ENCODE measurements around the gene MRGPRG.

Gene MRGPRG

DNA sequence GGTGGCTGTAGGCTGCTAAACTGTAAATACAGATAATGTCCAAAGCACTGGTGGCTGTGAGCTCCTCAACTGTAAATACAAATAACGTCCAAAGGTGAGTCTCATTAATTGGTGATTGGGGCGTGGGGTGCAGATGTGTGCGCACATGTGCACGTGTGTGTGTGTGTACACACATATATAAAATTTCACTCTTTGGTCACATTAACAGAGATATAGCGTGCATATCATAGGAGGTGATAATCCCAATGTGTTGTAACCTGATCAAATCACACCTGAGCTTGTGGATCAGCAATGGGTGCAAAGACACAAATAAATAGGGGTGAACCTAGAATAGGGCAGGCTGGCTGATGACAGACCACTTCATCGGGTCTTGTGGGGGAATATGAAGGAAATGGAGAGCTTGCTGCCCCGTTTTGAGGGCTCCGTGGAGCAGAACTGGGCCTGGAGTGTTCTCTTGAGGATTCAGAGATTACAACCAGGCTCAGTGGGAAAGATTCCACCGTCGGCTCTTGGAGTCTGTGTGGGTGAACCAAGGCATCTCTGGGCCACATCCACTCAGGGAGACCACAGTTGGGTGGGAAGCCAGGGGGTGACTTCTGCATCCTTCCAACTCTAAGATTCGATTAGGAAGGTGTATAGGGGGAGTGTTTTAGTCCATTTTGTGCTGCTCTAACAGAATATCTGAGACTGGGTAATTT, 28.6 kb downstream of the MRGPRG start:
- peak overlapping the region; percentile 31; the same call in 1 of the 2 replicates for H3K4me3 ChIP-seq (ENCODE audit: low read length)
- no peaks in the 10 kb centered on the region for H3K9me3 ChIP-seq (ENCODE audit: insufficient read depth, low read depth, low read length)
- H3K9ac ChIP-seq (ENCODE audit: low read depth, low read length), result no peak overlapping the region
- H3K4me1 ChIP-seq (ENCODE audit: insufficient read depth, low read length), result peaks cover 17% of the 10 kb centered on the region
- H3K36me3 ChIP-seq (ENCODE audit: insufficient read depth, low read length), result no peaks in the 10 kb centered on the region
- WGBS, result 85% methylated on average over 9 of the region's 11 CpGs
- H3K27me3 ChIP-seq (ENCODE audit: insufficient read depth, low read length), result no peaks in the 10 kb centered on the region
- peak overlapping the region; percentile 84; the same call in 1 of the 2 replicates for H3K27ac ChIP-seq (ENCODE audit: low read depth, low read length)

DNA sequence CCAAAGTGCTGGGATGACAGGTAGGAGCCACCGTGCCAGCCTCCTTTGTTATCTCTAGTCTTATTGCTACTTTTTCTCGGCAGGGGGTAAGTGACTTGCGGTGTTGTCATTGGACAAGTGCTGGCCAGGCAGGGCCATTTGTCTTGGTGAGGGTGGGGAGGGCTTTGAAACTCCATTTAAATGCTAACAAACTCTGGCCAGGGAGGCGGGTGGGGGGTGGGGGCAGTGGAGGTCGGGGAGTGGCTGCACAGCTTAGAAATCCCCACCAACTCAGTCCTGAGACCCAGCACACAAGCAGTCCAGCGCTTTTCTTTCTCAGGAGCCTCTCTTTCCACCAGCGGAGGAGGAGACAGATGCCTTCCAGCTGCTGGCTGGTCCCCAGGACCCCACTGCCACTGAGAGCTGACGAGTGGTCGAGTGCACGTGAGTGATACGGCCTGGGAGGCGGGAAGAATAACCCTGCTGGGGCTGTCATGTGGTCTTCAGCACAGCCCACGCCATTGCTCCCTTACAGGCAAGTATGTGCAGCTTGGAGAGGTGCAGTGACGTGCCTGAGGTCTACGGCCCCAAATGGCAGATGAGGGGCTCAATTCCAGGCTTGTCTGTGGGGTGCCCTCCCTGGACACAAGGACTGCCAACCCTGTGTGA, 29.3 kb downstream of the MRGPRG start:
- Histone ChIP-seq H3K36me3 (ENCODE audit: insufficient read depth, low read length) (no peaks in the 10 kb centered on the region), H3K9me3 (ENCODE audit: insufficient read depth, low read depth, low read length) (no peaks in the 10 kb centered on the region), H3K27ac (ENCODE audit: low read depth, low read length) (peak overlapping the region; percentile 84; the same call in 1 of the 2 replicates), H3K27me3 (ENCODE audit: insufficient read depth, low read length) (no peaks in the 10 kb centered on the region), H3K9ac (ENCODE audit: low read depth, low read length) (peak overlapping the region; percentile 13; the same call in 1 of the 2 replicates), H3K4me3 (ENCODE audit: low read length) (peak overlapping the region; percentile 31; the same call in 1 of the 2 replicates), H3K4me1 (ENCODE audit: insufficient read depth, low read length) (peaks cover 17% of the 10 kb centered on the region)
- 20% methylated on average over 14 of the region's 15 CpGs for WGBS

DNA sequence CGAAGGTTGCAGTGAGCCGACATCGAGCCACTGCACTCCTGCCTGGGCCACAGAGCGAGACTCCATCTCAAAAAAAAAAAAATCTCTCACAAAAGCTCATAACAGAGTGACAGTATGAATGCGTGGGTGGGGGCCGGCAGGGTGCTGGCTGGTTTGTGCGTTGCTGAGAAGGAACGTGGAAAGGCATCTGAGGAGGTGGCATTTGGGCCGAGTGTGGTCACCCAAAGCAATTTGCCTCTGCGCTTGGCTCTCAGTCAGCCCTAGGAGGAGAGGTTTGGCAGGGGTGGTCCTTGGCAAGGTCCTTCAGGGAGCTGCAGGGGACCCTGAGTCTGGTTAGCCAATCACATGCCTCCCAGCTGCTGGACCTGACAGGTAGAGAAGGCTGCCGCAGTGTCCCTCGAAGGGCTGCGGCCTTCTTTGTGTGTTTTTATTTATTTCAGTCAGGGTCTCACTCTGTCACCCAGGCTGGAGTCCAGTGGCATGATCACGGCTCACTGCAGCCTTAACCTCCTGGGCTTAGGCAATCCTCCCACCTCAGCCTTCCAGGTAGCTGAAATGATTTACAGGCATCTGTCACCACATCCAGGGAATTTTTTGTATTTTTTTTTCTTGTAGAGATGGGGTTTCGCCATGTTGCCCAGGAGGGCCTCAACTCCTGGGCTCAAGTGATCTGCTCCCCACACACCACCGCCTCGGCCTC, 30.0 kb downstream of the MRGPRG start:
- 0 out of 2 replicates have a peak overlapping the region, but pooled peaks have one; percentile 5 for H3K9ac ChIP-seq (ENCODE audit: low read depth, low read length)
- no peaks in the 10 kb centered on the region for H3K27me3 ChIP-seq (ENCODE audit: insufficient read depth, low read length)
- no peaks in the 10 kb centered on the region for H3K9me3 ChIP-seq (ENCODE audit: insufficient read depth, low read depth, low read length)
- 70% methylated on average over 17 of the region's 17 CpGs for WGBS
- H3K4me3 ChIP-seq (ENCODE audit: low read length), result no peak overlapping the region
- H3K27ac ChIP-seq (ENCODE audit: low read depth, low read length), result peak overlapping the region; percentile 32; the same call in 1 of the 2 replicates
- H3K36me3 ChIP-seq (ENCODE audit: insufficient read depth, low read length), result no peaks in the 10 kb centered on the region
- peaks cover 17% of the 10 kb centered on the region for H3K4me1 ChIP-seq (ENCODE audit: insufficient read depth, low read length)

DNA sequence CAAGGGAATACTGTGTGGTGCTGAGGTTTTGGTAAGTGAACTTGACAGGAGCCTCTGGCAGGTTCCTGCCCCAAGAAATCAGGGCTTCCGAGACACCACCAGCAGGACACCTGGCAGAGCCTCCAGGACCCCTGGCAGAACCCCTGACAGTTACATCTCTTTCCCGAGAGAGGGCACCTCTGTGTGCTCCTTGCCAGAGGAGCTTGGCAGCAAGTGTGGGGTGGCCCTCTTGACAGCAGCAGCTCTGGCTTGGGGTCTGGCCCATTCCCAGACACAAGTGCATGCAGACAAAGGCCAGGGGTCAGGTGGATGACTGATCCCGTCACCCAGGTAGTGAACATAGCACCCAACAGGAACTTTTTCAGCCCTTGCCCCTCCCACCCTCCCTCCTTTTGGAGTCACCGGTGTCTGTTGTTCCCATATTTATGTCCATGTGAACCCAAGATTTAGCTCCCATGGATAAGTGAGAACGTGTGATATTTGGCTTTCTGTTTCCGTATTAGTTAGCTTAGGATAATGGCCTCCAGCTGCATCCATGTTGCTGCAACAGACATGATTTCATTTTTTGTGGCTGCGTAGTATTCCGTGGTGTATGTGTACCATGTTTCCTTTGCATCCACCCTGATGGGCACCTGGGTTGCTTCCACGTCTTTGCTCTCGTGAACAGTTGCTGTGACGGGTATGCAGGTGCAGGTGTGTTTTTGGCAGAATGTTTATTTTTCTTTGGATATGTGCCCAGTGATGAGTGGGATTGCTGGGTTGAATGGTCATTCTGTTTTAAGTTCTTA, 32.3 kb downstream of the MRGPRG start:
- Histone ChIP-seq H3K9me3 (ENCODE audit: insufficient read depth, low read depth, low read length) (no peaks in the 10 kb centered on the region), H3K27ac (ENCODE audit: low read depth, low read length) (no peak overlapping the region), H3K27me3 (ENCODE audit: insufficient read depth, low read length) (no peaks in the 10 kb centered on the region), H3K9ac (ENCODE audit: low read depth, low read length) (no peak overlapping the region), H3K36me3 (ENCODE audit: insufficient read depth, low read length) (no peaks in the 10 kb centered on the region), H3K4me1 (ENCODE audit: insufficient read depth, low read length) (peaks cover 17% of the 10 kb centered on the region), H3K4me3 (ENCODE audit: low read length) (no peak overlapping the region)
- WGBS, result 91% methylated on average over 11 of the region's 11 CpGs

DNA sequence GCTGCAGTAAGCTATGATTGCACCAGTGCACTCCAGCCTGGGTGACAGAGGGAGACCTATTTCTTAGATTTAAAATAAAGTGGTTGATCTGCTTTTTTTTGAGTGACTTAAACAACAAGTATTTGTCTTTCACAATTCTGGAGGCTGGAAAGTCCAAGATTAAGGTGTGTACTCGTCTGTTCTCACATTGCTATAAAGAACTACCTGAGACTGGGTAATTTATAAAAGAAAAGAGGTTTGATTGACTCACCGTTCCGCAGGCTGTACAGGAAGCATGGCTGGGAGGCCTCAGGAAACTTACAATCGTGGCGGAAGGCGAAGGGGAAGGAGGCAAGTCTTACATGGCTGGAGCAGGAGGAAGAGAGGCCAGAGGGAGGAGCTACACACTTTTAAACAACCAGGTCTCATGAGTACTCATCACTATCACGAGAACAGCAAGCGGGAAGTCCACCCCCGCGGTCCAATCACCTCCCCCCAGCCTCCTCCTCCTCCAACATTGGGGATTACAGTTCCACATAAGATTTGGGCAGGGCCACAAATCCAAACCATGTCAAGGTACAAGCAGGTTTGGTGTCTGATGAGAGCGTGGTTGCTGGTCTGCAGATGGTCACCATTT, 33.8 kb downstream of the MRGPRG start:
- Histone ChIP-seq H3K36me3 (ENCODE audit: insufficient read depth, low read length) (no peaks in the 10 kb centered on the region), H3K27me3 (ENCODE audit: insufficient read depth, low read length) (no peaks in the 10 kb centered on the region), H3K9ac (ENCODE audit: low read depth, low read length) (no peak overlapping the region), H3K4me1 (ENCODE audit: insufficient read depth, low read length) (peaks cover 14% of the 10 kb centered on the region), H3K27ac (ENCODE audit: low read depth, low read length) (no peak overlapping the region), H3K9me3 (ENCODE audit: insufficient read depth, low read depth, low read length) (no peaks in the 10 kb centered on the region), H3K4me3 (ENCODE audit: low read length) (no peak overlapping the region)
- WGBS, result 86% methylated on average over 11 of the region's 11 CpGs

DNA sequence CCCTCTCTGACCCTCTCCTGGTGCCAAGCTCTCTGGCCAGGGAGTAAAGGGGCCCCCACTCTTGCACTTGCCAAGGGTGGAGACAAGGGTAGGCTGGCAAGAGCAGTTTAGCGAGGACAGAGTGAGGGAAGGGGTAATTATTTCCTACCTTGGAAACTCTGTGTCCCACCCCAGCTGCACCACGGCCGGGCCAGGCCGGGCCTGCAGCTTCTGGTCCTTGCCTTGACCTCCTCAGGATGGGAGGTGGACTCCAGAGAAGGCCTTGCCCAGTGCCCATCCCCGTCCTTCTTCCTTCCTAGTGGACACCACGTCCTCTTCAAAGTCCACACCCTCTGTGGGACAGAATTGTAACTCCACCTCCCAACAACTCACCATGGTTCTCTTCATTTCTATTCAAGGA, 35.1 kb downstream of the MRGPRG start:
- Histone ChIP-seq H3K4me1 (ENCODE audit: insufficient read depth, low read length) (peaks cover 2% of the 10 kb centered on the region), H3K9me3 (ENCODE audit: insufficient read depth, low read depth, low read length) (no peaks in the 10 kb centered on the region), H3K9ac (ENCODE audit: low read depth, low read length) (no peak overlapping the region), H3K27ac (ENCODE audit: low read depth, low read length) (no peak overlapping the region), H3K36me3 (ENCODE audit: insufficient read depth, low read length) (no peaks in the 10 kb centered on the region), H3K4me3 (ENCODE audit: low read length) (no peak overlapping the region), H3K27me3 (ENCODE audit: insufficient read depth, low read length) (no peaks in the 10 kb centered on the region)
- WGBS, result 93% methylated on average over 6 of the region's 6 CpGs

DNA sequence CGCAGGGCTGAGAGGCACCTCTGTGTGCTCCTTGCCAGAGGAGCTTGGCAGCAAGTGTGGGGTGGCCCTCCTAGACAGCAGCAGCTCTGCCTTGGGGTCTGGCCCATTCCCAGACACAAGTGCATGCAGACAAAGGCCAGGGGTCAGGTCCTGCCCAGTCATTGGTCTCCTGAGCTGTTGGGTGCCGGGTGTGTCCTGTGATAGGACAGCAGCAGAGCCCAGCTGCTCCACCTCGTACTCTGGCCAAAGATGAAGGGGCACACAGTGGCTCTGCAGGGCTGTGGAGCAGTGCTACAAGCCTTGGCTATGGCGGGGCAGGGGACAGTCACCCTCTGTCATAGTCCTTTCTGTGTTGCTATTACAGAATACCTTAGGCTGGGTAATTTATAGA, 36.2 kb downstream of the MRGPRG start:
- Histone ChIP-seq H3K27ac (ENCODE audit: low read depth, low read length) (no peak overlapping the region), H3K4me3 (ENCODE audit: low read length) (no peak overlapping the region), H3K36me3 (ENCODE audit: insufficient read depth, low read length) (no peaks in the 10 kb centered on the region), H3K9me3 (ENCODE audit: insufficient read depth, low read depth, low read length) (no peaks in the 10 kb centered on the region), H3K9ac (ENCODE audit: low read depth, low read length) (no peak overlapping the region), H3K27me3 (ENCODE audit: insufficient read depth, low read length) (no peaks in the 10 kb centered on the region), H3K4me1 (ENCODE audit: insufficient read depth, low read length) (no peaks in the 10 kb centered on the region)
- 91% methylated on average over 4 of the region's 4 CpGs for WGBS

DNA sequence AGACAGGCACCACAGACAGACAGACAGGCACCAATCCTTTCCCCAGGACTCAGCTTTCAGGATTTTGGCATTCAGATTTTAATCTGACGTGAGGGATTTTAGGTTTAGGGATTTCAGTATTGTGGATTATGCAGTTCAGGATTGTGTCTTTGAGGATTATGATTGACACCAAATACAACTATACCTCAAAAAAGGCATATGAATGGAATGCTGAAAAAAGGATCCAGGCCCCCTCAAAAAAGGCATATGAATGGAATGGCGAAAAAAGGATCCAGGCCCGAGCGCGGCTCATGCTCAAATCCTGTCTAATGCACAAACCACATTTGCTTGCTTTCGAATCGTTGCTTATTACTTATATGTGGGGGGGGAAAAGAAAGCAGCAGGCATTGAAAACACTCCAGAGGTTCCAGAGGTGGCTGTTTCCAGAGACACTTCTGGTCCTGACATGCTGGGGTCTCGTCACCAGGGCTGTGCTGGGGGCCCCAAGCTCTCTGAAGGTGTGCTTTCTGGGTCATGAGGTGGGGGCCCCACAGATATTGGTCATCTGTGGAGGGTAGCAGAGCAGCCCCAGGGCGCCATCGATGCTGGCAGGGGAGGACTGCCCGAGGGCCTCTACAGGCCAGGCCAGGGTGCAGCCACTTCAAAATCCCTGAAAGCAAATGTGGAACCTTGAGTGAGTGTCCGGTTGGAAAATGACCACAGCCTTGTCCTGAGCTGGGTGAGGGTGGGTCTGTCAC, 36.7 kb downstream of the MRGPRG start:
- no peaks in the 10 kb centered on the region for H3K4me1 ChIP-seq (ENCODE audit: insufficient read depth, low read length)
- no peak overlapping the region for H3K9ac ChIP-seq (ENCODE audit: low read depth, low read length)
- no peaks in the 10 kb centered on the region for H3K27me3 ChIP-seq (ENCODE audit: insufficient read depth, low read length)
- no peak overlapping the region for H3K27ac ChIP-seq (ENCODE audit: low read depth, low read length)
- WGBS, result 95% methylated on average over 12 of the region's 12 CpGs
- no peaks in the 10 kb centered on the region for H3K36me3 ChIP-seq (ENCODE audit: insufficient read depth, low read length)
- no peak overlapping the region for H3K4me3 ChIP-seq (ENCODE audit: low read length)
- 0 out of 2 replicates have a peak, but pooled peaks cover under 1% of the 10 kb centered on the region for H3K9me3 ChIP-seq (ENCODE audit: insufficient read depth, low read depth, low read length)

DNA sequence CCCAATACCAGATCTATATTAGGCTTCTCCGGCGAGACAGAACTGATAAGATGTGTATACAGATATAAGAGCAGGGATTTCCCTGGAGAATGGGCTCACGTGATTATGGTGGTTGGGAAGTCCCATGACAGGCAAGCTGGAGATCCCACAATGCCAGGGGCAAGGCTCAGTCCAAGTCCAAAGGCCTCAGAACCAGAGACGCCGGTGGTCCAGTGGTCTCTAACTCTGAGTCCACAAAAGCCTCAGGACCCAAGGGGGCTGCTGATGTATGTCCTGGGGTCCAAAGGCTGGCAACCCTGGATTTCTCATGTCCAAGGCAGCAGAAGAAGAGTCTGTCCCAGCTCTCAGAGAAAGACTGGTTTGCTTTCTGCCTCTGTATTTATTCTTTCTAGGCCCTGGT, 37.7 kb downstream of the MRGPRG start:
- Histone ChIP-seq H3K4me3 (ENCODE audit: low read length) (no peak overlapping the region), H3K27me3 (ENCODE audit: insufficient read depth, low read length) (no peaks in the 10 kb centered on the region), H3K36me3 (ENCODE audit: insufficient read depth, low read length) (no peaks in the 10 kb centered on the region), H3K27ac (ENCODE audit: low read depth, low read length) (no peak overlapping the region), H3K4me1 (ENCODE audit: insufficient read depth, low read length) (no peaks in the 10 kb centered on the region), H3K9ac (ENCODE audit: low read depth, low read length) (no peak overlapping the region), H3K9me3 (ENCODE audit: insufficient read depth, low read depth, low read length) (peaks cover 10% of the 10 kb centered on the region; the same call in 1 of the 2 replicates)
- 94% methylated on average over 5 of the region's 5 CpGs for WGBS

DNA sequence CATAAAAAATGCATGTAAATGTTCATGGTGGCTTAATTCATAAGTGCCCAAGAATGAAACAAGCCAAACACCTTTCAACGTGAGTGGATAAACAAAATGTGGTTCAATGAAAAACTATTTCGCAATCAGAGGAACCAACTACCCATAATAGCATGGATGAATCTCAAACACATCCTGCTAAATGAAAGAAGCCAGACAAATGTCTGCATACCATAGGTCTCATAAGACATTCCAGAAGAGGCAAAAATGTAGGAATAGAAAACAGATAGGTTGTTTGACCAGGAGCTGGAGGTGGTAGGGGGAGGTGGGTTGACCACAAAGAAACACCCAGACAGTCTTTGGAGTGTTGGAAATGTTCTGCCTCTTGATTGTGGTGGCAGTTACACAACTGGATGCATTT, 40.3 kb downstream of the MRGPRG start:
- Histone ChIP-seq H3K9me3 (ENCODE audit: insufficient read depth, low read depth, low read length) (peaks cover 10% of the 10 kb centered on the region; the same call in 1 of the 2 replicates), H3K27me3 (ENCODE audit: insufficient read depth, low read length) (no peaks in the 10 kb centered on the region), H3K27ac (ENCODE audit: low read depth, low read length) (no peak overlapping the region), H3K9ac (ENCODE audit: low read depth, low read length) (no peak overlapping the region), H3K4me1 (ENCODE audit: insufficient read depth, low read length) (no peaks in the 10 kb centered on the region), H3K4me3 (ENCODE audit: low read length) (no peak overlapping the region), H3K36me3 (ENCODE audit: insufficient read depth, low read length) (no peaks in the 10 kb centered on the region)
- WGBS, result 96% methylated on average over 2 of the region's 2 CpGs

All from HUES64 (cell line).